Ecto neural progenitor cell (in vitro differentiated cells): ENCODE measurements around the gene FRY.
A peak's percentile ranks its signal among the peaks of the same experiment; 100 is the strongest.

ENCODE experiments used
- DNase-seq: peaks from one replicate; pipeline ENCODE4 v3.0.0-alpha.2; 2018; ENCODE audit warnings: low spot score

The FRY gene

DNA sequence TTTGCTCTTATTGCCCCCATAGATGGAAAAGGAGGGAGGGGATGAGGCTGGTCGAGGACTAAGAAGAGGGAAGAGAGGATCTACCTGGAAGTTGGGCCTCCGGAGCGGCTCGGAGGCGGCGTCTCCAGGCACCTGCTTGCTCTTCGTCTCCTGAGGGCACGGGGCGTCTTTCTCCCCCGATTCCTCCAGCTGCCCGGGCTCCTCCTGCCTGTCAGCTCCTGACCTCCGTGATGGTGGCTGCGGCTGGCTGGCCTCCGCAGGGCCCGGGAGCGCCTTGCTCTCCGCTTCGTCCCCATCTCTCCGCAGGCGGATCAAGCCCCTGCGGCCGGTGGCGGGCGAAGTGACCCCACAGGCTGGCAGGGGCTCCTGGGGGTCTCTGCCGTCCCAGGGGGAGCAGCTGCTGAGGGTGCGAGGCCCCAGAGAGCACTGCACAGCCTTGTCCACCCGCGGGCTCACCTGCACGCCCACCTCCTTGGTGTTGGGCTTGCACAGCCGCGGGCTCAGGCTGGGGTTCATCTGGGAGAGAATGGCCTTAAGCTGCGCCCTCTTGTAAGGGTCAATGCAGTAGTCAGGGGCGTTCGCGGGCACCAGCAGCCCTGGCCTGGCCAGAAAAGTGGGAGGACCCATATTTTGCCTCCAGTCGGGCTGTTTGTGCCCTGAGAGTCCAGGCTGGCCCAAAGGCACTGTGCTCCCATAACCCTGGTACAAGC, 279.8 kb downstream of the FRY start:
- no peak for DNase-seq

DNA sequence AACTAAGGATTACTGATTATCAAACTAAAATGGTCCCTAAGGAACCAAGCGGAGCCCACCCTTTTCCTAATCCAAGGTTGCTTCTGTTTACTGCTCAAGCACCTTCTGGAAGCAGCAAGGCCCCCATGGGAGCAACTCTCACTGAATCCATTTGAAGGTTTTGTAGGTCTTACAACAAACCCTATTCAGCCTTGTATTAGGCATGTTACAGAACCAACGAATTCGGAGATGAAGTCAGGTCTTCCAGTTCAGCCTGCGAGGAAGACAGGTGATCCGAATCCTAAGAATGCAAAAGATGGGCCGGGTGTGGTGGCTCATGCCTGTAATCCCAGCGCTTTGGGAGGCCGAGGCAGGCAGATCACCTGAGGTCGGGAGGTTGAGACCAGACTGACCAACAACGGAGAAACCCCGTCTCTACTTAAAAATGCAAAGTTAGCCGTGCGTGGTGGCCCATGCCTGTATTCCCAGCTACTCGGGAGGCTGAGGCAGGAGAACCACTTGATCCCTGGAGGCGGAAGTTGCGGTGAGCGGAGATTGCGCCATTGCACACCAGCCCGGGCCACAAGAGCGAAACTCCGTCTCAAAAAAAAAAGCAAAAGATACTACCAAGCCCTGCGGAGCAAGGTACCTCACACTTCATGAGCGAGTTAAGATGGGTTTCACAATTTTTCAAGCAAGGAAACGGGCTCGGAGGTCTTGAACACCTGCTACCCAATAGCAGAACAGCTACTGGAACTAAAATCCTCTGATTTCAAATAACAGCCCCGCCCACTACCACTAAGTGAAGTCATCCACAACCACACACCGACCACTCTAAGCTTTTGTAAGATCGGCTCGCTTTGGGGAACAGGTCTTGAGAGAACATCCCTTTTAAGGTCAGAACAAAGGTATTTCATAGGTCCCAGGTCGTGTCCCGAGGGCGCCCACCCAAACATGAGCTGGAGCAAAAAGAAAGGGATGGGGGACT, 283.0 kb downstream of the FRY start:
- peak; percentile 50 for DNase-seq

DNA sequence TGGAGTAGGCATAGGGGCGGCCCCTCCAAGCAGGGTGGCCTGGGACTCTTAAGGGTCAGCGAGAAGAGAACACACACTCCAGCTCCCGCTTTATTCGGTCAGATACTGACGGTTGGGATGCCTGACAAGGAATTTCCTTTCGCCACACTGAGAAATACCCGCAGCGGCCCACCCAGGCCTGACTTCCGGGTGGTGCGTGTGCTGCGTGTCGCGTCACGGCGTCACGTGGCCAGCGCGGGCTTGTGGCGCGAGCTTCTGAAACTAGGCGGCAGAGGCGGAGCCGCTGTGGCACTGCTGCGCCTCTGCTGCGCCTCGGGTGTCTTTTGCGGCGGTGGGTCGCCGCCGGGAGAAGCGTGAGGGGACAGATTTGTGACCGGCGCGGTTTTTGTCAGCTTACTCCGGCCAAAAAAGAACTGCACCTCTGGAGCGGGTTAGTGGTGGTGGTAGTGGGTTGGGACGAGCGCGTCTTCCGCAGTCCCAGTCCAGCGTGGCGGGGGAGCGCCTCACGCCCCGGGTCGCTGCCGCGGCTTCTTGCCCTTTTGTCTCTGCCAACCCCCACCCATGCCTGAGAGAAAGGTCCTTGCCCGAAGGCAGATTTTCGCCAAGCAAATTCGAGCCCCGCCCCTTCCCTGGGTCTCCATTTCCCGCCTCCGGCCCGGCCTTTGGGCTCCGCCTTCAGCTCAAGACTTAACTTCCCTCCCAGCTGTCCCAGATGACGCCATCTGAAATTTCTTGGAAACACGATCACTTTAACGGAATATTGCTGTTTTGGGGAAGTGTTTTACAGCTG, 283.9 kb downstream of the FRY start, which contains the start of the genes BRCA2 and ZAR1L:
TSS of gene BRCA2 (plus strand) at position 271 of the 790 bp plus-strand sequence. CDS start 953 bp downstream, outside the sequence.
TSS of gene ZAR1L (minus strand) at position 126 of the 790 bp plus-strand sequence. CDS start 3,438 bp downstream, outside the sequence.
- peak; percentile 89 for DNase-seq

DNA sequence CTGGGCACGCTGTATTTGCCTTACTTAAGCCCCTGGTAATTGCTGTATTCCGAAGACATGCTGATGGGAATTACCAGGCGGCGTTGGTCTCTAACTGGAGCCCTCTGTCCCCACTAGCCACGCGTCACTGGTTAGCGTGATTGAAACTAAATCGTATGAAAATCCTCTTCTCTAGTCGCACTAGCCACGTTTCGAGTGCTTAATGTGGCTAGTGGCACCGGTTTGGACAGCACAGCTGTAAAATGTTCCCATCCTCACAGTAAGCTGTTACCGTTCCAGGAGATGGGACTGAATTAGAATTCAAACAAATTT, 284.4 kb downstream of the FRY start:
- DNase-seq: no peak

DNA sequence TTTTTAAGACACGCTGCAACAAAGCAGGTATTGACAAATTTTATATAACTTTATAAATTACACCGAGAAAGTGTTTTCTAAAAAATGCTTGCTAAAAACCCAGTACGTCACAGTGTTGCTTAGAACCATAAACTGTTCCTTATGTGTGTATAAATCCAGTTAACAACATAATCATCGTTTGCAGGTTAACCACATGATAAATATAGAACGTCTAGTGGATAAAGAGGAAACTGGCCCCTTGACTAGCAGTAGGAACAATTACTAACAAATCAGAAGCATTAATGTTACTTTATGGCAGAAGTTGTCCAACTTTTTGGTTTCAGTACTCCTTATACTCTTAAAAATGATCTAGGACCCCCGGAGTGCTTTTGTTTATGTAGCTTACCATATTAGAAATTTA, 284.9 kb downstream of the FRY start:
- DNase-seq: no peak

DNA sequence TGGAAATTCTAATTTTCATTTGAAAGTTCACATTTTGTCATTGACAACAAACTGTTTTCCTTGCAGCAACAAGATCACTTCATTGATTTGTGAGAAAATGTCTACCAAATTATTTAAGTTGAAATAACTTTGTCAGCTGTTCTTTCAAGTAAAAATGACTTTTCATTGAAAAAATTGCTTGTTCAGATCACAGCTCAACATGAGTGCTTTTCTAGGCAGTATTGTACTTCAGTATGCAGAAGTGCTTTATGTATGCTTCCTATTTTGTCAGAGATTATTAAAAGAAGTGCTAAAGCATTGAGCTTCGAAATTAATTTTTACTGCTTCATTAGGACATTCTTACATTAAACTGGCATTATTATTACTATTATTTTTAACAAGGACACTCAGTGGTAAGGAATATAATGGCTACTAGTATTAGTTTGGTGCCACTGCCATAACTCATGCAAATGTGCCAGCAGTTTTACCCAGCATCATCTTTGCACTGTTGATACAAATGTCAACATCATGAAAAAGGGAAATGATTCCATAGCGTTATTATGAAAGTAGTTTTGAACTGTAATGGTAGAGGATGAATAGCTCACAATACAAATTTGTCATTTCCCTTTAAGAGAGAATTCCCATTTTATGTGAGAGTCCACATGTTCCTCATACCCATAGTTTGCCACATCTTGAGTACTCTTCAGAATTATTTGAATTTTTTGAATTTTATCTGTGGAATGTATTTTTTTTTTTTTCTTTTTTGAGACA, 286.3 kb downstream of the FRY start:
- DNase-seq: no peak

DNA sequence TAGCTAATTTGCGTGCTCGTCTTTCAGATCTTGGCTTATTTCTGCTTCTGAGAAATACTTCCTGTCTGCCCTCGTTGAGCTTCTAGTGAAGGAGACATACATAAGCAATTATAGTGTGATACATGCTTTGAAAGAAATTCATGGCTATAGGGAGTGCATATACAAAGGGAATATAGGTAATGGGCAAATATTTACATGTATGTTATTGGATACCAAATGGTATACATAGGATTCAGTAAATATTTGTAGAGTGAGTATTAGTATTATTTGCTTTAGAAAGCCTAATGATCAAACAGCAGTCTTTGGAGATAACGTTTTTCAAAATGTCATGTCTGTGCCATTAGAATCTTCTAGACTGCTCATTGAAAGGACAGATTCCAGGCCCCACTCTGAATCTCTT, 289.0 kb downstream of the FRY start:
- DNase-seq: no peak

DNA sequence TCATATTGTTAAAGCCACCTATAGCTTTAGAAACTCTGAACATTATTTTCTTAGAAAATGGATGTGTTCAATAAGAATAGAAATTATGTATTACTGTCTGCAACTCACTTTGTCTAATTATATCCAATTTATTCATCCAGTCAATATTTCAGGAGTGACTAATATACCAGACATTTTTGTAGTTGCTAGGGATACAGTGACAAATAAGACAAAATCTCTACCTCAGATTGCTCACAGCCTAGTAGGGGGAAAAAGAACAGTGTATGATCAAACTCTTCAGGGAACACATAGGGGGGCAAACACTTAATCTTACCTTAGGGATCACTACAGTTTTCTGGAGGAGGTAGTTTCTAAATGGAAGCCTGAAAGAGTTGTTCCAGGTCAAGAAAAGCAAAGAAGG, 292.3 kb downstream of the FRY start:
- no peak for DNase-seq

DNA sequence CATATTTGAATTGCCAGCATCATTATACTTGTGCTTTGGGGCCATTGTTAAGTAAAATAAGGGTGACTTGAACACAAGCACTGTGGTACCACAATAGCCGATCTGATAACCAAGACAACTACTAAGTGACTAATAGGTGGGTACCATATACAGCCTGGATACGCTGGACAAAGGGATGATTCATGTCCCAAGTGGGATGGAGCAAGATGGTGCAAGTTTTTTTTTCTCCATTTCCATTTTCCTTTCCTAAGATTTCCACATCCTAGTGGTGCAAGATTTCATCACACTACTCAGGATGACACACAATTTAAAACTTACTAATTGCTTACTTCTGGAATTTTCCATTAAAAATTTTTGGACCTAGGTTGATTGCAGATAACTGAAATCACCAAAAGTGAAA, 298.9 kb downstream of the FRY start:
- DNase-seq: no peak

DNA sequence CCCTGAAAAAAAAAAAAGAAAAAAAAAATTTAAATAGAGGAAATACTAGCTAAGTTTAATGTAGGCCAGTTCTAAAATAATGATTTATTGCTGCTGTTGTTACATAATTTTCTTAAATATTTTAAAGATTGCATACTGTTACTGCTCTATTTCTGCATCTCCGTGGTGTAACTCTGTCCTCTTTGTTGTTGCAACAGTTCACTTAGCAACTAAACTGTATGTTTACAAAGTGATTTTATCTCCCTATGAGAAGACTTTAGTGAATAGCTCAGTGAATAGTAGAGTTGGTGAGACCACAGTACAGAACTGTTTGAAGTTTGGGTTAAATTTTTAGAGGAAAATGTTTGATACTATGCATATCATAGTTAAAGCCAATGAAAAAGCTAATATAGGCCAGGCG, 303.1 kb downstream of the FRY start:
- DNase-seq: no peak

DNA sequence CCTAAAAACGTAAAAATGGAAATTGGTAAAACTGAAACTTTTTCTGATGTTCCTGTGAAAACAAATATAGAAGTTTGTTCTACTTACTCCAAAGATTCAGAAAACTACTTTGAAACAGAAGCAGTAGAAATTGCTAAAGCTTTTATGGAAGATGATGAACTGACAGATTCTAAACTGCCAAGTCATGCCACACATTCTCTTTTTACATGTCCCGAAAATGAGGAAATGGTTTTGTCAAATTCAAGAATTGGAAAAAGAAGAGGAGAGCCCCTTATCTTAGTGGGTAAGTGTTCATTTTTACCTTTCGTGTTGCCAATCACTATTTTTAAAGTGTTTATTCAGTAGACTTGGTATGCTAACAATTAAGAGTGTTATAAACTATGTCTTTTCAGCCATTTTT, 309.3 kb downstream of the FRY start:
- DNase-seq: no peak

DNA sequence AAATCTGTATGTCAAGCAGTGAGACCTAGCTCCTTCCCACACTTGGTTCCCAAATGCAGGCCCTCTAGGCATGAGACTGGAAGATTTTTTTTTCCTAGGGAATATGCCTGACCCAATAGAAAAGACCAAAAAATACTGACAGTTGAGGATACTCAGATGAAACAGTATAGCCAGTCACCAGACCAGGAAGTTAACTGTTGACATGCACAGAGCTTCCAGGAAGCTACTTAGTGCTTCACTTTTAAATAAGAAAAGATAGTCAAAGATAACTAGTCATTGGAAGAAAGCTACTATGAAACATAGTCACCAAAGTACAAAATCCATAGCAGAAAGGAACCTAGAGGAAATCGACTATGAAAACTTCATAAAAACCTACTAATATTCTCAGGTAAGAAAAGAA, 316.1 kb downstream of the FRY start:
- DNase-seq: no peak
